Gastrocnemius medialis (tissue), 4 donors: Measurements from ENCODE around the gene ANKRD65. TPM values are rescaled to one million over a fixed set of nuclear protein-coding genes. Genes with fewer than 3 reads are reported as not detected.
"Not testable (repeated sequence)": the region's sequence is repeated elsewhere in the genome, so short reads cannot be mapped to it uniquely, and the experiment has no call there.

ENCODE experiments used
- ATAC-seq, 2 donors: fragments of 150-250 bp; one replicate each; pipeline ENCODE4 v1.9.1; 2016
- DNase-seq, 2 donors: peaks; one replicate each; pipeline ENCODE4 v3.0.0-alpha.2; 2019
- H3K27ac ChIP-seq, 4 donors: fragments of 200-600 bp; sonication (generic); 1 replicate in 1 of 4; 2 replicates in 3 of 4; pipeline ENCODE4 v1.5.1; 2016 to 2018; ENCODE audit warnings: mild to moderate bottlenecking in 2 of 4, moderate library complexity in 1 of 4
- H3K27me3 ChIP-seq, 3 donors: fragments of 200-600 bp; sonication (generic) in 2 of 3; 1 replicate in 1 of 3; 2 replicates in 2 of 3; pipeline versions ENCODE4 v1.5.1 to v1.6.0; 2016 to 2019; ENCODE audit warnings: mild to moderate bottlenecking in 1 of 3, moderate library complexity in 1 of 3
- H3K36me3 ChIP-seq, 2 donors: fragments of 200-600 bp; sonication (generic) in 1 of 2; one replicate each; pipeline ENCODE4 v1.5.1; 2017 to 2018
- H3K4me1 ChIP-seq, 2 donors: fragments of 200-600 bp; sonication (generic) in 1 of 2; one replicate each; pipeline ENCODE4 v1.5.1; 2016 to 2017; ENCODE audit warnings: mild to moderate bottlenecking in 2 of 2
- H3K4me3 ChIP-seq, 4 donors: fragments of 200-600 bp; sonication (generic) in 3 of 4; 1 replicate in 1 of 4; 2 replicates in 3 of 4; pipeline ENCODE4 v1.5.1; 2016 to 2019; ENCODE audit warnings: mild to moderate bottlenecking in 2 of 4
- H3K9me3 ChIP-seq, 3 donors: fragments of 200-600 bp; sonication (generic) in 2 of 3; 1 replicate in 1 of 3; 2 replicates in 2 of 3; pipeline ENCODE4 v1.5.1; 2016 to 2019
- CTCF ChIP-seq, 5 experiments: fragments of 450-650 bp in 3 of 5; fragments of 200-600 bp in 2 of 5; sonication (generic) in 2 of 5; IDR thresholded peaks in 4 of 5; conservative IDR thresholded peaks in 1 of 5; 1 replicate in 4 of 5; 2 replicates in 1 of 5; pipeline ENCODE4 v1.5.1; 2016 to 2019; ENCODE audit warnings: antibody characterized with exemption in 5 of 5, mild to moderate bottlenecking in 3 of 5, moderate library complexity in 3 of 5
- POLR2A ChIP-seq, 2 donors: fragments of 450-650 bp; IDR thresholded peaks; one replicate each; pipeline ENCODE4 v1.6.1; 2017; ENCODE audit warnings: antibody characterized with exemption in 2 of 2, mild to moderate bottlenecking in 2 of 2, moderate library complexity in 2 of 2
- in situ Hi-C, 4 donors: fragments of 200-750 bp; cut with MboI; loops; one replicate each; pipeline versions ENCODE4 v1.15.0 to v1.8.0; 2017; ENCODE audit warnings: low sequenced_read_pairs in 4 of 4
- intact Hi-C: fragments of 100-400 bp; cut with DNase I; formaldehyde crosslinking; loops from one replicate; pipeline ENCODE4 v1.15.1; 2023; ENCODE audit warnings: low total_unique reads
- total RNA-seq, 4 donors: library from RNA; depleted of rRNA; stranded (reverse); fragments of >200 nt; gene quantifications; one replicate each; pipeline versions ENCODE4 v1.1.0 to v1.2.3, GENCODE V29; 2016

The ANKRD65 gene
- total RNA-seq, 4 donors from 2014 or later: 0.16 to 1.8 (median 1.3) TPM

GRCh38 chr1:1455366-1455884 lies 34.3 kb upstream of the ANKRD65 start:
- no peak overlapping the region for H3K4me3 ChIP-seq
- no peaks in the 10 kb centered on the region for H3K9me3 ChIP-seq
- H3K4me1 ChIP-seq: no peaks in the 10 kb centered on the region
- no peaks in the 10 kb centered on the region for H3K27me3 ChIP-seq
- in situ Hi-C loops (no loop called here), intact Hi-C loops (no loop called here)
- ATAC-seq (no peak), DNase-seq (no peak)
- TF ChIP-seq CTCF (IDR thresholded peaks at IDR 0.05 in 4 of 5, conservative IDR thresholded peaks at IDR 0.05 in 1 of 5) (no peak), POLR2A (IDR thresholded peaks at IDR 0.05) (no peak)
- H3K27ac ChIP-seq: no peak overlapping the region
- no peaks in the 10 kb centered on the region for H3K36me3 ChIP-seq

- H3K27ac ChIP-seq, H3K4me3 ChIP-seq, H3K9me3 ChIP-seq, H3K27me3 ChIP-seq, H3K4me1 ChIP-seq, H3K36me3 ChIP-seq, ATAC-seq, in situ Hi-C loops, intact Hi-C loops, DNase-seq: not testable (repeated sequence)
Observed at GRCh38 chr1:1454286-1455056, 33.4 kb upstream of the ANKRD65 start.

- intact Hi-C loops (no loop called here), in situ Hi-C loops (no loop called here)
- no peaks in the 10 kb centered on the region for H3K4me1 ChIP-seq
- DNase-seq: no peak
- no peaks in the 10 kb centered on the region for H3K27me3 ChIP-seq
- no peaks in the 10 kb centered on the region for H3K36me3 ChIP-seq
- no peak overlapping the region for H3K4me3 ChIP-seq
- no peak for ATAC-seq
- no peaks in the 10 kb centered on the region for H3K9me3 ChIP-seq
- TF ChIP-seq POLR2A (IDR thresholded peaks at IDR 0.05): no peak
- TF ChIP-seq CTCF (IDR thresholded peaks at IDR 0.05 in 4 of 5, conservative IDR thresholded peaks at IDR 0.05 in 1 of 5): no peak
- H3K27ac ChIP-seq: no peak overlapping the region
Observed at GRCh38 chr1:1452882-1453281, 31.8 kb upstream of the ANKRD65 start.

- ATAC-seq, H3K9me3 ChIP-seq, H3K4me3 ChIP-seq, H3K27ac ChIP-seq, intact Hi-C loops, DNase-seq, H3K4me1 ChIP-seq, in situ Hi-C loops, H3K36me3 ChIP-seq, H3K27me3 ChIP-seq: not testable (repeated sequence)
Observed at GRCh38 chr1:1452365-1452739, 31.3 kb upstream of the ANKRD65 start.

- Histone ChIP-seq H3K27me3 (no peaks in the 10 kb centered on the region), H3K4me3 (no peak overlapping the region), H3K27ac (no peak overlapping the region), H3K9me3 (no peaks in the 10 kb centered on the region), H3K36me3 (no peaks in the 10 kb centered on the region), H3K4me1 (no peaks in the 10 kb centered on the region)
- DNase-seq: no peak
- TF ChIP-seq CTCF (IDR thresholded peaks at IDR 0.05 in 4 of 5, conservative IDR thresholded peaks at IDR 0.05 in 1 of 5) (no peak), POLR2A (IDR thresholded peaks at IDR 0.05) (no peak)
- ATAC-seq: no peak
- in situ Hi-C loops: no loop called here
- intact Hi-C loops: no loop called here
Observed at GRCh38 chr1:1451696-1452364, 30.8 kb upstream of the ANKRD65 start.

GRCh38 chr1:1450616-1451015 lies 29.5 kb upstream of the ANKRD65 start:
- H3K4me3 ChIP-seq, H3K36me3 ChIP-seq, H3K4me1 ChIP-seq, H3K27me3 ChIP-seq, DNase-seq, intact Hi-C loops, H3K9me3 ChIP-seq, H3K27ac ChIP-seq, in situ Hi-C loops, ATAC-seq: not testable (repeated sequence)
